GM21825 (cell line): ENCODE results near the gene C11orf98.

Experiments used
- ATAC-seq: cut with Tn5 transposase; IDR thresholded peaks from one replicate; pipeline ENCODE4 v1.9.1; 2021; ENCODE audit warnings: mild to moderate bottlenecking, moderate library complexity; ENCODE audit not compliant: unreplicated experiment

Gene C11orf98

GRCh38 chr11:62613291-62613778, 51.7 kb downstream of the C11orf98 start:
- no peak for ATAC-seq
